GM19463 (cell line): Measurements from ENCODE around the gene RASD2.
"Not testable (repeated sequence)": the region's sequence is repeated elsewhere in the genome, so short reads cannot be mapped to it uniquely, and the experiment has no call there.

Source experiments
- ATAC-seq: cut with Tn5 transposase; IDR thresholded peaks from one replicate; pipeline ENCODE4 v1.9.1; 2021; ENCODE audit warnings: mild to moderate bottlenecking, moderate library complexity; ENCODE audit not compliant: unreplicated experiment

Gene RASD2

DNA sequence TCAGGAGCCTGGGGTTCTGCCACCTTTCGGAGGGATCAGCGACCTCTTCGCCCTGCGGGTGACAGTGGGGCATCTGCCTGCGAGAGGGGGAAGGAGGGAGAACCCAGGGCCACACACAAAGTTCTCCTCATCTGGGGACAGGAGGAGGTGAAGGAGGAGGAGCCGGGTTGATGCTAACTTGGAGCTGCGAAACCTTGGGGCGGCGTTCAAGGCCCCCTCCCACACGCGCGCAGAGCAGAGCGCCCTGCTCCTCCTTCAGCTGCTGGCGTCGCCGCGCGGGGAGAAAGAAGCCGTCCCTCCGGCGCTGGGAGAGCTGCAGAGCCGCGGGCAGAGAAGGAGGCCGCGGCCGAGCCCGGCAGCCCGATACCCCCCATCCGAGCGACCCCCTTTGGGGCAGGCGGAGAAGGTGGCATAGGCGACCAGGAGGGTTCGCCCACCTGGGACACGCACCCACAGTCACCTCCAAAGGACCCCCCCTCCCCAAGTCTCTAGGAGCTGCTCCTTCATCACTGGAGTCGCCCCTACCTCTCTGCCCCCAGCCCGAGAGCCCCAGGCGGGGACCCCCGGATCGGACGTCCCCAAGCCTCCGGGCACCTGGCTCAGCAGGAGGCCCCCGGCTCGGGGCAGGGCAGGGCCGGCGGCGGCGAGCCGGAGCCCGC lies at the start of gene RASD2:
Gene RASD2, plus strand, starts transcription at position 237 of the 659 bp plus-strand sequence. CDS start 5,979 bp downstream, outside the sequence.
- ATAC-seq = no peak

DNA sequence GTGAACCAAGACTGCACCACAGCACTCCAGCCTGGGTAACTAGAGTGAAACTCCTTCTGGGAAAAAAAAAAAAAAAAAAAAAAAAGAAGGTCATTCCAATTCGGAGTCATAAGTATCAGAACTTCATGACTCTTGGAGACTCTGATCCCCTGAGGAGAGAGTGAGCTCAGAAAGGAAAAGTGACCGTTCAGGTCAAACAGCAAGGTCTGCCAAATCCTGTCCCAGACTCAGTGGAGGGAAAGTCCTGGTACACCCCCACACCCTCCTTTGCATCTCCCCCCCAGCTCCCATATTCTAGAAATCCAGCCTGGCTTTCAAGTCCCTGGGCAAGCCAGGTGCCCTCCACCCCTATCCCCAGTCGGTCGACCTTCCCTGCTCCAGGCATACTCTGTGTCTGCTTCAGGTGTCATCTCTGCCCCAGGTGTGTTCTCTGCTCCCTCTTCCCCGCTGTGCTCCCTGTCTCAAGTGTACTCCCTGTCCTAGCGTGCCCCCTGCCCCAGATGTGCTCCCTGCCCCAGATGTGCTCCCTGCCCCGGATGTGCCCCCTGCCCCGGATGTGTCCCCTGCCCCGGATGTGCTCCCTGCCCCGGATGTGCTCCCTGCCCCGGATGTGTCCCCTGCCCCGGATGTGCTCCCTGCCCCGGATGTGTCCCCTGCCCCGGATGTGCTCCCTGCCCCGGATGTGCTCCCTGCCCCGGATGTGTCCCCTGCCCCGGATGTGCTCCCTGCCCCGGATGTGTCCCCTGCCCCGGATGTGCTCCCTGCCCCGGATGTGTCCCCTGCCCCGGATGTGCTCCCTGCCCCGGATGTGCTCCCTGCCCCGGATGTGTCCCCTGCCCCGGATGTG lies 49.3 kb upstream of the RASD2 start:
- not testable (repeated sequence) for ATAC-seq

- ATAC-seq = no peak
Measured at GRCh38 chr22:35491908-35492380, 48.7 kb upstream of the RASD2 start.

DNA sequence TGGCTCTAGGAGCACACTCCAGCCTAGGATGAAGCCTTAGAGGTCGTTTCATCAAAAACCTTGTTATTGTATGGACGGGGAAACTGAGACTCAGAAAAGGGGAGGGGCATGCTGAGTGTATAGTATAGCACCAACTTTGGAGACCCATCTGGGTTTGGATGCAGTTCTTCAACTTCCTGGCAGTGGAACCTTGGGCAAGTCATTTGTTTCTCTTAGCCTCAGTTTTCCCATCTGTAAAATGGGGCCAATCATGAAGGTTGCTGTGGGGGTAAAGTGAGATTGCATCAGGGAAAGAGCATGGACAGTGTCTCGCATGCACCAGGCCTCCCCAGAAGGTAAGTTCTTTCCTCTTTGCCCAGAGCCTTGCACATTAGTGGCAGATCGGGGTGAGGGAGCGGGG lies 47.6 kb upstream of the RASD2 start:
- no peak for ATAC-seq

- ATAC-seq = not testable (repeated sequence)
Measured at GRCh38 chr22:35495711-35496110, 44.9 kb upstream of the RASD2 start.

GRCh38 chr22:35496768-35497312 lies 43.8 kb upstream of the RASD2 start:
- ATAC-seq = no peak

DNA sequence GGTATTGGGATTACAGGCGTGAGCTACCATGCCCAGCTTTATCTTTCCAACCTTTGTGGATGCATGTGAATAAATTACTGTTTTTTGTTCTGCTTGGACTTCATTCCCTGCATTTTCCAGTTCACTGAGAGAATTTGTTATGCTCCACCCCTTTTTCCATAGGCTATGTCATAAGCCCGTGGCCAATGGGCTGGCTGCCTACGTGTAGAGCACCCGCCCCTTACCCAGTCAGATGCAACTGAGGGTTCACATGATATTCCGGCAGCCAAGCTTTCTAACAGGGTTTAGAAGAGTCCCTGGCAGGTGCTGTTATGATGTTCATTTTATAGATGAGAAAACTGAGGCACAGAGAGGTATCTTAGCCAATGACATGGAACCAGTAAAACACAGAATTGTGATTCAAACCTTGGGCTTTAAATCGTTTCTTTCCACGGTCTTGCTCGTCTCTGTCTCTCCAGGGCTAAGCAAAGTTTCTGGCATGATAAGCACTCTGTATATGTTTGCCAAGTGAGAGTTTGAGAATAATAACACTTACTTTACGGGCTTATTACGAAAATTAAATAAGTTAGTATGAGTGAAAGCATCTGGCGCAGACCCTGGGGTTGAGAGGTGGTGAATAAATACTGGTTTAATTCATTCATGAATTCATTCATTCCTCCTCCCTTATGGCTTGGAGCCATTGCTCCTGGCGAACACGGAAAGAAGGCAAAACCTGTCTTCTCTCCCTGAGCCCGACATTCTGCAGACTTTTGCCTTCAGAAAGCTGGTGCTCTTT lies 42.4 kb upstream of the RASD2 start:
- no peak for ATAC-seq

- ATAC-seq = no peak
Measured at GRCh38 chr22:35502836-35503235, 37.8 kb upstream of the RASD2 start.

DNA sequence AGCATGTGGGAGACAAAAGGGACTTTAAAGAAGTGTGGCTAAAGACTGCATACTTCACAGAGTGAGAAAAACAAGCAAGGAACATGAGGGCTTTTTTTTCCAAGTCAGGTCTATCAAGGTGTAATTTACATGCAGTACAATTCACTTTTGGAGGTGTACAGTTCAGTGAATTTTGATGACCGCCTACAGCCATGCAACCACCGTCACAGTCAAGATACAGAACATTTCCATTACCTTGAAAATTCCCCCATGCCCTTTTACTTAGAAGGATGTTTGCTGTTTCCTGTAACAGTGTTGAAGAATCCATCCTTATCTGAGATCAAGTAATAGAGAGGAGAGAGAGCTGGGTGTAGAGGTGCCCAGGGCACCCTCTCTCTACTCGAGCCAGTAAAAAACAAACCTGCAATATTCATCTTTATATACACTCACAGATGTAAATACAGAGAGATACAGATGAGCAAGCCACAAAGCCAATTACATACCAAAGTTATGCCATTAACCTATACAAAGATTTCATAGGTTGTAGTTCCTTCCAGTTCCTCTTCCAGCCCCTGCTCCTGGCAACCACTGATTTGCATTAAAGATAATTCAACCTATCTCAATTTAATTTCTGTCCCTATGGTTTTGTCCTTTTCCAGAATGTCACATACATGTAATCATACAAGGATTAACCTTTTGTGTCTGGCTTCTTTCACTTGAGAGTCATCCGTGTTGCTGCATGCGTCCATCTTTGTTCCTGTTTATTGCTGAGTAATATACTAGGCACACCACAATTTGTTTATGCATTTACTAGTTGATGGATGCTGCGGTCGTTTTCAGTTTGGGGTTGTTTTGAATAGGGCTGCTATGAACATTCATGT lies 35.0 kb upstream of the RASD2 start:
- ATAC-seq = no peak

DNA sequence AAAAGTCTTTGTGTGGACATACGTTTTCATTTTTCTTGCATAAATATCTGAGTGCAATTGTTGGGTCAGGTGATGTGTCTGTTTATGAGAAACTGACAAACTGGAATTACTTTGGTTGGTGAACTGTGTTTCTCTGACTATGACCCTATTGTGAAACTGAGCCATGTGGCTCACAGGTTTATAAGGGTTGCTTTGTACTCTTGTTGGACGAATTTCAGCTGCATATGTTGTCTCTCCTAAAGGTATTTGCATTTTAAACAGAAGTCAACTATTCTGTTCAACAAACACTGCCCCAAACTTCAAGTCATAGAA lies 34.4 kb upstream of the RASD2 start:
- no peak for ATAC-seq

GRCh38 chr22:35507851-35508250 lies 32.8 kb upstream of the RASD2 start:
- not testable (repeated sequence) for ATAC-seq

DNA sequence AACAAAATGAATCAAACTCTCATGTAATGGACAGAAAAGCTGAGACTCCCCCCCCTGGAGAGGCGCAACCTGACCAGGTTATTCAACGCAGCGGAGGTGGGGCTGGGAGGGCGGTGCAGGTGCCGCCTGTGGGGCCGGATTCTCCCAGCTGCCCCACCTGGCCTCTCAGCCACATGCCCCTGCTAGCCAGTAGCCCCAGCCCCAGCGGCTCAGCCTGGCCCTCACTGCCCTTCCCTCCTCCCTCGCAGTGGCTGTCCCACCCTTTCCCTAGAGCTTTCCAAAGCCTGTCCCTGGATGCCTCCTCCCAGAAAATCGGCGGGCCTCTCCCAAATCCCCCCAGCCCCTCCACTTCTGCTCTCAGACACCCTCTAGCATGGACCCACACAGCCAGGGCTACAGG lies 31.2 kb upstream of the RASD2 start:
- ATAC-seq = no peak

GRCh38 chr22:35509960-35510359 lies 30.7 kb upstream of the RASD2 start:
- ATAC-seq = no peak

- no peak for ATAC-seq
Measured at GRCh38 chr22:35510481-35510934, 30.1 kb upstream of the RASD2 start.

DNA sequence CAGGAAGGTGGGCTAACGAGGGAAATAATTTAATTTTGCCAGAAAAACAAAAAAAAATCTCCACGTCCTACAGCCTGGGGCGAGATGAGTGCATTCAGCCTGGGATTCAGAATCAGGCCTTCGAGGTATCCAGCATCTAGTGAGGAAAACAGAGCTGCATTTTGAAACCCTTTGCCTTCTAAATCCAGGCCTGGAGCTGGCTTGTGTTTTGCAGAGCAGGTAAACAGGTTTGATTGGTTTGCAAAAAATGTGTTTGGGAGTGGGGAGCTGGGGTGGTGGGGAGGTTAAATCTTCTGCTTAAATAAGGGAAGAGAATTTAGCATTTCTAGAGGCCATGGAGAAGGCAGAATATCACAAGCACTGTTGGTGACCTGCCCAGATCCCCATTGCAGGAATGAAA lies 29.7 kb upstream of the RASD2 start:
- no peak for ATAC-seq

DNA sequence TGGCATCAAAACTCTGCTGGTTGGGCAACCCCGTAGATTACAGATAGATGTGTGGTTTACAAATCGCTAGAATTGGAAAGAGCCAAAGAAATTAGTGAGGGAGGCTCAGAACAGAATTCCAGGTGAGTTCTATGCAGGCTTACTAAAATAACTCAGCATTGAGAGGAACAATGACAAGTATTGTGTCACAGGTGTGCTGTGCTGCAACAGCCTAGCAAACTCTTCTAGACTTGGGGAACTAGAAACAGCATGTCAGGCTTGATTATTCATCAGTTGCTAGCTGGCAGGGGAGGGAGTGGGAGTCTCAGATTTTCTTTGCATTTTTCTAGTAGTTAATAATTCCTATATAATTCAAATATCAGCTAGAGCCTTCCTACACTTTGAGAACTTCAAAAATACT lies 26.3 kb upstream of the RASD2 start:
- ATAC-seq = no peak

DNA sequence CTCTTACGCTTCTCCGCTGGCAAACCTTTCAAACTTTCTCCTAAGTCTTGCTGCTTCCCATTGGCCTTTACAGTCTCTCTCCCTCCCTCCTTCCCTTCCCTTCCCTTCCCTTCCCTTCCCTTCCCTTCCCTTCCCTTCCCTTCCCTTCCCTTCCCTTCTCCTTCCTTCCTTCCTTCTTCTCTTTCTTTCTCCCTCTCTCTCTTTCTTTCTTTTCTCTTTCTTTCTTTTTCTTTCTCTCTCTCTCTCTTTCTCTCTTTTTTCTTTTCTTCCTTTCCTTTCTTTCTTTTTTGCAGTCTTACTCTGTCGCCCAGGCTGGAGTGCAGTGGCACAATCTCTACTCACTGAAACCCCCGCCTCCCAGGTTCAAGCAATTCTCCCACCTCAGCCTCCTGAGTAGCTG lies 24.7 kb upstream of the RASD2 start:
- ATAC-seq = not testable (repeated sequence)

DNA sequence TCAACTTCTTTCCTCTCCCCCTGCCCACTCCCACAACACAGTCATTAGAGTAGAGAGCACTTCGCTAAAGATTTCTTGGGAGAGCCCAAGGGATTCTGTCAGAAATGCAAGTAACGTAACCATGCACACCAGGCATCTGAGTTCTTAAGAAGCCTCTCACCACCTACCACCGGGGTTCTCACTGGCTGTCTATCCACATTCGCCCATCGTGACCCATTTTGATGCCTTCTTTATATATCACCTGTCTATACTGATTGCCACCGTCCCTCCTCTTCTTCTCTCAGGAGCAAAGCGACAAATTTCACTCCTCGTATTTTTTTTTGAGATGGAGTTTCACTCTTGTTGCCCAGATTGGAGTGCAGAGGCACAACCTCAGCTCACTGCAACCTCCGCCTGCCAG lies 23.9 kb upstream of the RASD2 start:
- no peak for ATAC-seq

DNA sequence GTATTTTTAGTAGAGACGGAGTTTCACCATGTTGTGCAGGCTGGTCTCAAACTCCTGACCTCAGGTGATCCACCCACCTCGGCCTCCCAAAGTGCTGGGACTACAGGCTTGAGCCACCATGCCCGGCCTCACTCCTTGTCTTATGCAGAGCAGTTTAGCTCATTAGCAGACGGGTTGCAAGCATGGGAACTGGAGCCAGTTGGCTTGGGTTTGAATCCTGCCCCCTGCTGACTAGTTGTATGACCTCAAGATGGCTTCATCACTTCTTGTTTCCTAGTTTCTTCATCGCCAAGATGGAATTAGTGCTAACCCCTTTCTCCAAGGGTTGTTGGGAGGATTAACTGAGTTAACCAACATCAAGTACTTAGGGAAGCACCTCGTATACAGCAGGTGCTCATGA lies 23.4 kb upstream of the RASD2 start:
- no peak for ATAC-seq
